Calu3 (cell line): ENCODE measurements around the gene PLEKHM2. TPM values are rescaled to one million over a fixed set of nuclear protein-coding genes. Genes with fewer than 3 reads are reported as not detected.

Experiments
- BruUV-seq: library from RNA; stranded (reverse); fragments of 400-500 nt; replicated peaks from 2 replicates; lab custom pipeline; 2021; lab: Mats Ljungman, UMichigan
- CTCF ChIA-PET: fragments of 300-600 bp; sonication (Branson Sonifier 250); formaldehyde crosslinking; loops from one replicate; lab custom pipeline; 2022; ENCODE audit warnings: antibody characterized with exemption; lab: Charles Lee
- DNase-seq: peaks from one replicate; pipeline ENCODE4 v3.0.0; 2022
- H3K27ac Mint-ChIP-seq: one replicate; pipeline ENCODE4 v1.8.0; 2022; ENCODE audit warnings: mixed read lengths; ENCODE audit not compliant: unreplicated experiment
- H3K27me3 Mint-ChIP-seq: one replicate; pipeline ENCODE4 v1.8.0; 2022; ENCODE audit warnings: mixed read lengths; ENCODE audit not compliant: unreplicated experiment
- H3K36me3 Mint-ChIP-seq: one replicate; pipeline ENCODE4 v1.8.0; 2022; ENCODE audit warnings: mild to moderate bottlenecking, moderate library complexity, mixed read lengths; ENCODE audit not compliant: insufficient read depth, unreplicated experiment
- H3K4me1 Mint-ChIP-seq: one replicate; pipeline ENCODE4 v1.8.0; 2022; ENCODE audit warnings: mild to moderate bottlenecking, low read depth, mixed read lengths; ENCODE audit not compliant: unreplicated experiment
- H3K4me3 Mint-ChIP-seq: one replicate; pipeline ENCODE4 v1.8.0; 2022; ENCODE audit warnings: mild to moderate bottlenecking, low read depth, moderate library complexity, mixed read lengths; ENCODE audit not compliant: unreplicated experiment
- H3K9me3 Mint-ChIP-seq: one replicate; pipeline ENCODE4 v1.8.0; 2022; ENCODE audit warnings: low read depth, mixed read lengths; ENCODE audit not compliant: unreplicated experiment
- CTCF ChIP-seq: fragments of 200-600 bp; IDR thresholded peaks from one replicate; pipeline ENCODE4 v1.8.0; 2022; ENCODE audit warnings: antibody characterized with exemption; ENCODE audit not compliant: unreplicated experiment
- intact Hi-C: fragments of 100-400 bp; cut with micrococcal nuclease; formaldehyde crosslinking; loops from one replicate; pipeline ENCODE4 v1.10.0; 2022; ENCODE audit not compliant: unreplicated experiment
- total RNA-seq: library from RNA; stranded (reverse); gene quantifications from 2 replicates; pipeline ENCODE4 v1.2.3, GENCODE V29; 2022

Gene PLEKHM2
- total RNA-seq, 1 experiment from 2014 or later, result 30.4 TPM

GRCh38 chr1:15757016-15757543, 73.0 kb downstream of the PLEKHM2 start:
- DNase-seq, result no peak
- Mint-ChIP-seq H3K27me3 (no peaks in the 10 kb centered on the region), H3K36me3 (peaks cover 11% of the 10 kb centered on the region), H3K4me3 (peak overlapping the region; percentile 66), H3K9me3 (no peaks in the 10 kb centered on the region), H3K27ac (no peak overlapping the region), H3K4me1 (peaks cover 9% of the 10 kb centered on the region)
- TF ChIP-seq CTCF, result no peak
- intact Hi-C loops, result no loop called here
- CTCF ChIA-PET, result interaction anchor here (1.0 to 1.3 kb wide), 2 partner anchors 16 to 35 kb away, joined by 3 to 7 read pairs; no protein-coding TSS in a partner anchor
- TSS peak; percentile 93 for BruUV-seq

- Mint-ChIP-seq H3K27me3 (no peaks in the 10 kb centered on the region), H3K4me3 (peak overlapping the region; percentile 66), H3K4me1 (peaks cover 9% of the 10 kb centered on the region), H3K9me3 (no peaks in the 10 kb centered on the region), H3K36me3 (peaks cover 11% of the 10 kb centered on the region), H3K27ac (no peak overlapping the region)
- intact Hi-C loops, result no loop called here
- no peak for DNase-seq
- CTCF ChIA-PET, result no interaction called here
- no TSS peak for BruUV-seq
- no peak for TF ChIP-seq CTCF
Measured at GRCh38 chr1:15757575-15758342, 73.6 kb downstream of the PLEKHM2 start.

GRCh38 chr1:15758343-15758931, 74.3 kb downstream of the PLEKHM2 start, which contains the start of gene FBLIM1:
TSS of gene FBLIM1 (plus strand) at chr1:15758795. CDS start at chr1:15764984, 6,189 bp downstream.
- TF ChIP-seq CTCF, result no peak
- no peak within 1 kb of the TSS for H3K27ac Mint-ChIP-seq
- intact Hi-C loops, result no loop called here
- CTCF ChIA-PET, result no interaction called here
- peak within 1 kb of the TSS; percentile 66 for H3K4me3 Mint-ChIP-seq
- no TSS peak for BruUV-seq
- no peaks in the 10 kb centered on the region for H3K9me3 Mint-ChIP-seq
- H3K27me3 Mint-ChIP-seq, result no peaks in the 10 kb centered on the region
- peaks cover 9% of the 10 kb centered on the region for H3K4me1 Mint-ChIP-seq
- no peak for DNase-seq
- H3K36me3 Mint-ChIP-seq, result peaks cover 11% of the 10 kb centered on the region

- CTCF ChIA-PET, result interaction anchor here (0.6 kb wide), 1 partner anchor 16 kb away, joined by 3 read pairs; no protein-coding TSS in a partner anchor
Measured at GRCh38 chr1:15758953-15759661, 75.0 kb downstream of the PLEKHM2 start.

More at GRCh38 chr1:15758953-15759661, 75.0 kb downstream of the PLEKHM2 start:
- no peak for DNase-seq
- peaks cover 13% of the 10 kb centered on the region for H3K4me1 Mint-ChIP-seq
- H3K27me3 Mint-ChIP-seq, result no peaks in the 10 kb centered on the region
- peaks cover 12% of the 10 kb centered on the region for H3K36me3 Mint-ChIP-seq
- no peaks in the 10 kb centered on the region for H3K9me3 Mint-ChIP-seq
- H3K4me3 Mint-ChIP-seq, result no peak overlapping the region
- TF ChIP-seq CTCF, result no peak
- H3K27ac Mint-ChIP-seq, result no peak overlapping the region
- intact Hi-C loops, result no loop called here
- no TSS peak for BruUV-seq
